ENCODE data around the gene ZNF621.

DNA sequence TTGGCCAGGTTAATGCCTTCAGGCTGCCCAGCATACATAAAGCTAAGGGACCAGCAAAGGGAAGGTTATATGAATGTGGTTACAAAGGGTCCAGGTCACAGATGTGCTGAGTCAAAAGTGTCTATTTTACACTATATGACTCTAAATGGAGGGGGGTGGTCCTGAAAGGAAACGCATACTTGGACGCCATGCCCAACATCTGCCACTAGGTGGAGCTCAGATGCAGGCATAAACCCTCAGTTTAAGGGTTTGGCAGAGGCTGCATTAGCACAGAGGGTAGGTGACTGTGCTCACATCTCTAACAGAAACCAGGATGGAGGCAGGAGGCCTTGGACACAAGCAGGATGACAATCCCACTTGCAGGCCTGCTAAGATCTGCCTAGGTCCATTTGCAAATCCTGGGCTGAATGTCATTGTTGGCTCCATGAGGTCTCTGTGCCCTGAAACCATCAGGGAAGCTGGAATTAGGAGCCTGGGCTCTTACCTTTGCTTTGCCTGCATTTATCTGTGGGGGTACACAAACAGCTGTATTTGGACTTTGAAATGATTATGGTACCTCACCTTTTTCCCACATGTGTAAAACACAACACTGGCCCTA lies 55.8 kb downstream of the ZNF621 start:
- TF ChIP-seq, protein P1, sequence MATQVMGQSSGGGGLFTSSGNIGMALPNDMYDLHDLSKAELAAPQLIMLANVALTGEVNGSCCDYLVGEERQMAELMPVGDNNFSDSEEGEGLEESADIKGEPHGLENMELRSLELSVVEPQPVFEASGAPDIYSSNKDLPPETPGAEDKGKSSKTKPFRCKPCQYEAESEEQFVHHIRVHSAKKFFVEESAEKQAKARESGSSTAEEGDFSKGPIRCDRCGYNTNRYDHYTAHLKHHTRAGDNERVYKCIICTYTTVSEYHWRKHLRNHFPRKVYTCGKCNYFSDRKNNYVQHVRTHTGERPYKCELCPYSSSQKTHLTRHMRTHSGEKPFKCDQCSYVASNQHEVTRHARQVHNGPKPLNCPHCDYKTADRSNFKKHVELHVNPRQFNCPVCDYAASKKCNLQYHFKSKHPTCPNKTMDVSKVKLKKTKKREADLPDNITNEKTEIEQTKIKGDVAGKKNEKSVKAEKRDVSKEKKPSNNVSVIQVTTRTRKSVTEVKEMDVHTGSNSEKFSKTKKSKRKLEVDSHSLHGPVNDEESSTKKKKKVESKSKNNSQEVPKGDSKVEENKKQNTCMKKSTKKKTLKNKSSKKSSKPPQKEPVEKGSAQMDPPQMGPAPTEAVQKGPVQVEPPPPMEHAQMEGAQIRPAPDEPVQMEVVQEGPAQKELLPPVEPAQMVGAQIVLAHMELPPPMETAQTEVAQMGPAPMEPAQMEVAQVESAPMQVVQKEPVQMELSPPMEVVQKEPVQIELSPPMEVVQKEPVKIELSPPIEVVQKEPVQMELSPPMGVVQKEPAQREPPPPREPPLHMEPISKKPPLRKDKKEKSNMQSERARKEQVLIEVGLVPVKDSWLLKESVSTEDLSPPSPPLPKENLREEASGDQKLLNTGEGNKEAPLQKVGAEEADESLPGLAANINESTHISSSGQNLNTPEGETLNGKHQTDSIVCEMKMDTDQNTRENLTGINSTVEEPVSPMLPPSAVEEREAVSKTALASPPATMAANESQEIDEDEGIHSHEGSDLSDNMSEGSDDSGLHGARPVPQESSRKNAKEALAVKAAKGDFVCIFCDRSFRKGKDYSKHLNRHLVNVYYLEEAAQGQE (IDR thresholded peaks at IDR 0.05): no peak
- TF ChIP-seq MAFK (IDR thresholded peaks at IDR 0.05; ENCODE audit: partially characterized antibody) (no peak), ZNF302 (CRISPR knock-in tag; IDR thresholded peaks at IDR 0.05) (no peak), RCOR1 (IDR thresholded peaks at IDR 0.05; ENCODE audit: low read depth, low read length) (no peak)
- TF ChIP-seq, protein P2, sequence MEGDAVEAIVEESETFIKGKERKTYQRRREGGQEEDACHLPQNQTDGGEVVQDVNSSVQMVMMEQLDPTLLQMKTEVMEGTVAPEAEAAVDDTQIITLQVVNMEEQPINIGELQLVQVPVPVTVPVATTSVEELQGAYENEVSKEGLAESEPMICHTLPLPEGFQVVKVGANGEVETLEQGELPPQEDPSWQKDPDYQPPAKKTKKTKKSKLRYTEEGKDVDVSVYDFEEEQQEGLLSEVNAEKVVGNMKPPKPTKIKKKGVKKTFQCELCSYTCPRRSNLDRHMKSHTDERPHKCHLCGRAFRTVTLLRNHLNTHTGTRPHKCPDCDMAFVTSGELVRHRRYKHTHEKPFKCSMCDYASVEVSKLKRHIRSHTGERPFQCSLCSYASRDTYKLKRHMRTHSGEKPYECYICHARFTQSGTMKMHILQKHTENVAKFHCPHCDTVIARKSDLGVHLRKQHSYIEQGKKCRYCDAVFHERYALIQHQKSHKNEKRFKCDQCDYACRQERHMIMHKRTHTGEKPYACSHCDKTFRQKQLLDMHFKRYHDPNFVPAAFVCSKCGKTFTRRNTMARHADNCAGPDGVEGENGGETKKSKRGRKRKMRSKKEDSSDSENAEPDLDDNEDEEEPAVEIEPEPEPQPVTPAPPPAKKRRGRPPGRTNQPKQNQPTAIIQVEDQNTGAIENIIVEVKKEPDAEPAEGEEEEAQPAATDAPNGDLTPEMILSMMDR (IDR thresholded peaks at IDR 0.05): peak; percentile 80
- TF ChIP-seq, protein P3, sequence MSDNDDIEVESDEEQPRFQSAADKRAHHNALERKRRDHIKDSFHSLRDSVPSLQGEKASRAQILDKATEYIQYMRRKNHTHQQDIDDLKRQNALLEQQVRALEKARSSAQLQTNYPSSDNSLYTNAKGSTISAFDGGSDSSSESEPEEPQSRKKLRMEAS (IDR thresholded peaks at IDR 0.05): no peak
